GM12878 (cell line): Measurements from ENCODE around the gene IVD. TPM values are rescaled to one million over a fixed set of nuclear protein-coding genes. Genes with fewer than 3 reads are reported as not detected.

Source experiments
- BHLHE40 ChIP-seq, 2 experiments: fragments of 450-650 bp in 1 of 2; IDR thresholded peaks; 2 replicates each; pipeline ENCODE4 v1.6.1; 2011 to 2017; ENCODE audit warnings: low read depth in 2 of 2, borderline replicate concordance in 1 of 2, improper control_type of control experiment in 1 of 2, low read length in 1 of 2, mild to moderate bottlenecking in 1 of 2
- CEBPZ ChIP-seq: fragments of 150-350 bp; IDR thresholded peaks from 2 replicates; pipeline ENCODE4 v1.6.1; 2016; ENCODE audit warnings: low read depth, low read length
- CHD4 ChIP-seq: fragments of 200-600 bp; sonication (generic); IDR thresholded peaks from 2 replicates; pipeline ENCODE4 v1.6.1; 2016; ENCODE audit warnings: mild to moderate bottlenecking
- ESRRA ChIP-seq: IDR thresholded peaks from 2 replicates; pipeline ENCODE4 v1.6.1; 2012; ENCODE audit warnings: mild to moderate bottlenecking, low read length, improper control_type of control experiment
- FOS ChIP-seq: IDR thresholded peaks from 3 replicates; pipeline ENCODE4 v1.6.1; 2011; ENCODE audit warnings: borderline replicate concordance; ENCODE audit not compliant: insufficient read length; ENCODE audit errors: extremely low read depth
- FOXK2 ChIP-seq: fragments of 450-650 bp; IDR thresholded peaks from 2 replicates; pipeline ENCODE4 v1.6.1; 2017; ENCODE audit warnings: mild to moderate bottlenecking, moderate library complexity
- FOXM1 ChIP-seq: IDR thresholded peaks from 2 replicates; pipeline ENCODE4 v1.6.1; 2012; ENCODE audit warnings: low read depth, mild to moderate bottlenecking, inconsistent platforms, low read length, moderate library complexity
- IKZF1 ChIP-seq: fragments of 450-650 bp; conservative IDR thresholded peaks from 2 replicates; pipeline ENCODE4 v1.6.1; 2017; ENCODE audit warnings: antibody characterized with exemption, mild to moderate bottlenecking
- KDM1A ChIP-seq: fragments of 200-600 bp; sonication (generic); IDR thresholded peaks from 2 replicates; pipeline ENCODE4 v1.6.1; 2016; ENCODE audit warnings: borderline replicate concordance
- LARP7 ChIP-seq: fragments of 450-650 bp; IDR thresholded peaks from 2 replicates; pipeline ENCODE4 v1.6.1; 2017; ENCODE audit warnings: mild to moderate bottlenecking
- MEF2A ChIP-seq: IDR thresholded peaks from 2 replicates; pipeline ENCODE4 v1.6.1; 2011; ENCODE audit warnings: low read depth, mild to moderate bottlenecking, low read length, moderate library complexity; ENCODE audit not compliant: insufficient read depth
- NFIC ChIP-seq: IDR thresholded peaks from 2 replicates; pipeline ENCODE4 v1.6.1; 2012; ENCODE audit warnings: low read depth, mild to moderate bottlenecking, inconsistent platforms, low read length, moderate library complexity
- NR2C2 ChIP-seq: IDR thresholded peaks from 2 replicates; pipeline ENCODE4 v1.6.1; 2011; ENCODE audit warnings: borderline replicate concordance, low read depth; ENCODE audit not compliant: control insufficient read depth, insufficient read length
- POLR2AphosphoS2 ChIP-seq: IDR thresholded peaks from 2 replicates; pipeline ENCODE4 v1.6.1; 2011; ENCODE audit warnings: low read depth, mild to moderate bottlenecking, low read length, improper control_type of control experiment, moderate library complexity
- POLR2AphosphoS5 ChIP-seq: IDR thresholded peaks from 2 replicates; pipeline ENCODE4 v1.6.1; 2011; ENCODE audit warnings: mild to moderate bottlenecking, low read length, inconsistent platforms
- RAD21 ChIP-seq: IDR thresholded peaks from 2 replicates; pipeline ENCODE4 v1.6.1; 2011; ENCODE audit warnings: mild to moderate bottlenecking, low read depth, low read length, moderate library complexity; ENCODE audit not compliant: insufficient read depth
- SIN3A ChIP-seq: IDR thresholded peaks from 2 replicates; pipeline ENCODE4 v1.6.1; 2012; ENCODE audit warnings: low read depth, low read length, improper control_type of control experiment
- SMAD1 ChIP-seq: fragments of 450-650 bp; IDR thresholded peaks from 2 replicates; pipeline ENCODE4 v1.6.1; 2018; ENCODE audit warnings: mild to moderate bottlenecking, low read depth; ENCODE audit not compliant: partially characterized antibody
- SMARCA5 ChIP-seq: fragments of 450-650 bp; IDR thresholded peaks from 2 replicates; pipeline ENCODE4 v1.6.1; 2017; ENCODE audit warnings: mild to moderate bottlenecking
- SPI1 ChIP-seq: IDR thresholded peaks from 2 replicates; pipeline ENCODE4 v1.6.1; 2011; ENCODE audit warnings: low read depth, mild to moderate bottlenecking, low read length, moderate library complexity, borderline replicate concordance; ENCODE audit not compliant: insufficient read depth
- STAT1 ChIP-seq: fragments of 450-650 bp; conservative IDR thresholded peaks from 2 replicates; pipeline ENCODE4 v1.6.1; 2014; ENCODE audit warnings: antibody characterized with exemption, mild to moderate bottlenecking
- STAT3 ChIP-seq: IDR thresholded peaks from 2 replicates; pipeline ENCODE4 v1.6.1; 2011; ENCODE audit warnings: low read depth, low read length, improper control_type of control experiment
- SUPT20H ChIP-seq: IDR thresholded peaks from 2 replicates; pipeline ENCODE4 v1.6.1; 2011; ENCODE audit warnings: low read depth, mild to moderate bottlenecking, low read length, moderate library complexity, borderline replicate concordance; ENCODE audit not compliant: control insufficient read depth
- SUZ12 ChIP-seq: fragments of 200-600 bp; sonication (generic); IDR thresholded peaks from one replicate; pipeline ENCODE4 v1.6.1; 2018; ENCODE audit warnings: antibody characterized with exemption, mild to moderate bottlenecking; ENCODE audit not compliant: unreplicated experiment
- USF2 ChIP-seq: IDR thresholded peaks from 2 replicates; pipeline ENCODE4 v1.6.1; 2011; ENCODE audit warnings: low read depth, low read length, improper control_type of control experiment, borderline replicate concordance
- polyA plus RNA-seq, 11 experiments: library from polyadenylated mRNA; depleted of rRNA in 4 of 11; unstranded in 6 of 11; stranded (reverse) in 5 of 11; fragments of >200 nt; fragmentation: Nextera tagmentation in 4 of 11; fragmentation: Illumina TruSeq in 1 of 11; extraction: Ambion mirVana in 4 of 11; extraction: Trizol in 1 of 11; gene quantifications; 1 replicate in 1 of 11; 2 replicates in 10 of 11; pipeline versions ENCODE4 v1.2.1 to v1.2.3, GENCODE V29; 2011 to 2016; ENCODE audit warnings: inconsistent platforms in 2 of 11, missing spikeins in 2 of 11, low read depth in 1 of 11
- total RNA-seq, 4 experiments: library from RNA; depleted of rRNA in 3 of 4; stranded (reverse); fragments of >200 nt in 3 of 4; fragmentation: Illumina TruSeq in 1 of 4; extraction: Trizol in 1 of 4; gene quantifications; 2 replicates each; pipeline versions ENCODE4 v1.2.1 to v1.2.3, GENCODE V29; 2013 to 2021

IVD gene
- total and polyA plus RNA-seq, 10 of the 15 experiments (the other 5 are each of a cell fraction or from before 2014, with no cell fraction given): 5.3 to 59.8 (median 45.7) TPM

- TF ChIP-seq BHLHE40 (IDR thresholded peaks at IDR 0.05; ENCODE audit: borderline replicate concordance in 1 of 2, low read depth in 2 of 2, low read length in 1 of 2): peak in 1 of 2 experiments; percentile 71; a peak in 2 of 4 replicates
- TF ChIP-seq CEBPZ: no peak
- TF ChIP-seq KDM1A: no peak
- TF ChIP-seq IKZF1: peak; percentile 77
- TF ChIP-seq FOXM1: no peak
- TF ChIP-seq ESRRA: no peak
- TF ChIP-seq STAT3: no peak
- TF ChIP-seq NR2C2: no peak
- no peak for TF ChIP-seq NFIC
- TF ChIP-seq RAD21: no peak
- TF ChIP-seq LARP7: peak; percentile 84
- TF ChIP-seq SUPT20H: no peak
- TF ChIP-seq CHD4: no peak
- TF ChIP-seq POLR2AphosphoS5: no peak
- TF ChIP-seq MEF2A: no peak
- no peak for TF ChIP-seq SUZ12
- TF ChIP-seq SMARCA5: 0 out of 2 replicates have a peak, but pooled peaks have one; percentile 38
- no peak for TF ChIP-seq USF2
- TF ChIP-seq SIN3A: peak; percentile 76; the same call in 1 of the 2 replicates
- no peak for TF ChIP-seq STAT1
- TF ChIP-seq POLR2AphosphoS2: no peak
- no peak for TF ChIP-seq SMAD1
- TF ChIP-seq FOXK2: no peak
- TF ChIP-seq FOS: no peak
- no peak for TF ChIP-seq SPI1
Measured at GRCh38 chr15:40357723-40358470, 47.7 kb upstream of the IVD start, which contains the start of gene DISP2 (continued).
